ENCODE results near the gene REXO4. TPM values are rescaled to one million over a fixed set of nuclear protein-coding genes. Genes with fewer than 3 reads are reported as not detected.

Gene REXO4
- total and polyA plus RNA-seq, 2 donors (not counting 3 experiments of a cell fraction or from before 2014, with no cell fraction given) = 19.5 to 29.5 TPM

- DNase-seq (ENCODE audit: low read depth, low spot score) (no peak), FAIRE-seq (no peak)
- BruUV-seq (replicated peaks) = no TSS peak
- dilution Hi-C loops (cut with MboI; ENCODE audit: extremely low pct_ligation_motif_present, low sequenced_read_pairs) (no loop called here), intact Hi-C loops (cut with micrococcal nuclease) (no loop called here)
- Histone ChIP-seq H3K9me1 (replicated peaks; ENCODE audit: control insufficient read depth, extremely low read depth, insufficient read depth, low read length) (no peaks in the 10 kb centered on the region), H3K27ac (ENCODE audit: insufficient read depth, low read depth, low read length) (no peak overlapping the region), H3K4me2 (ENCODE audit: insufficient read depth, low read length) (no peak overlapping the region), H3K36me3 (ENCODE audit: control insufficient read depth in 2 of 2, extremely low read depth in 1 of 2, insufficient read depth in 2 of 2, low read length in 2 of 2) (no peaks in the 10 kb centered on the region), H3K9me3 (replicated peaks; ENCODE audit: control insufficient read depth, insufficient read depth, low read length) (no peaks in the 10 kb centered on the region), H3K9ac (replicated peaks; ENCODE audit: extremely low read depth, insufficient read depth, low read length) (no peak overlapping the region), H3K79me2 (ENCODE audit: control insufficient read depth, insufficient read depth, low read length) (no peaks in the 10 kb centered on the region), H3K4me1 (ENCODE audit: control insufficient read depth, extremely low read depth, insufficient read depth, low read length) (no peaks in the 10 kb centered on the region), H4K20me1 (replicated peaks; ENCODE audit: control insufficient read depth, extremely low read depth, insufficient read depth, low read length) (no peaks in the 10 kb centered on the region), H3K4me3 (replicated peaks in 1 of 3; ENCODE audit: insufficient read depth in 1 of 3, low read depth in 1 of 3, low read length in 3 of 3) (no peak overlapping the region), H2AFZ (ENCODE audit: low read depth, low read length) (no peak overlapping the region), H3K27me3 (ENCODE audit: control insufficient read depth in 2 of 2, insufficient read depth in 2 of 2, low read length in 2 of 2) (peaks cover 9 to 12% of the 10 kb centered on the region in 2 experiments)
- POLR2A ChIA-PET = no interaction called here
- TF ChIP-seq CTCF (IDR thresholded peaks at IDR 0.05; ENCODE audit: extremely low read depth in 1 of 2, insufficient read depth in 1 of 2, low read depth in 1 of 2, low read length in 2 of 2) = no peak
- TF ChIP-seq GATA2 (IDR thresholded peaks at IDR 0.05; ENCODE audit: insufficient read depth, insufficient read length, low read depth, low read length) = no peak
- TF ChIP-seq FOS (IDR thresholded peaks at IDR 0.05; ENCODE audit: borderline replicate concordance, insufficient read depth, low read length) = no peak
- TF ChIP-seq MAX (IDR thresholded peaks at IDR 0.05; ENCODE audit: insufficient read depth, insufficient read length) = no peak
- TF ChIP-seq POLR2A (IDR thresholded peaks at IDR 0.05; ENCODE audit: low read depth, low read length) = no peak
- no peak for TF ChIP-seq POLR2AphosphoS5 (IDR thresholded peaks at IDR 0.05; ENCODE audit: insufficient read depth, low read depth, low read length)
- no peak for TF ChIP-seq JUN (IDR thresholded peaks at IDR 0.05; ENCODE audit: borderline replicate concordance, insufficient read depth, insufficient read length, low read depth)
- TF ChIP-seq MYC (IDR thresholded peaks at IDR 0.05; ENCODE audit: low read depth, low read length) = no peak
- no peak for TF ChIP-seq EZH2 (IDR thresholded peaks at IDR 0.05; ENCODE audit: borderline replicate concordance, low read depth, low read length, severe bottlenecking)
- CTCF ChIA-PET = no interaction called here
Observed at GRCh38 chr9:133423216-133423615, 5.4 kb upstream of the REXO4 start.

Measured in endothelial cell of umbilical vein (primary cell).